GM04503 (cell line): ENCODE data around the gene GNAQ.

ENCODE experiments used
- DNase-seq: peaks from one replicate; pipeline ENCODE4 v3.0.0-alpha.2; 2012; ENCODE audit warnings: low read depth

Gene GNAQ

DNA sequence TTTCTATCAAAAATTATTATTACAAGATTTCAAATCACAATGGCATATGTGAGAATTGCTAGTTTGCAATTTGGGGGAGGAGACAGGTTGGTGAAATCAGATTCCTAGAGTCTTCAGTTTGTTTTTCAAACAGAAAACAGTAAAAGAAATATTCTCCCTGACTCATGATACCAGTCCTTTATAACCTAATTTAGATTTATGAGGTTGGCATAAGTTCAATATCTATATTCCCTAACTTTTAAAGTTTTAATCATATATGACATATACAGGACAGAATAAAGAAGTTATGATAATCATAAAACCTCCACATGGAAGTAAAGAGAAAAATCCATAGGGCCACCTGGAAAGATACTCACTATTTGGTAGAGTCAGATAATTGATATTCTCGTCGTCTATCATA, 216.4 kb downstream of the GNAQ start:
- DNase-seq: no peak

DNA sequence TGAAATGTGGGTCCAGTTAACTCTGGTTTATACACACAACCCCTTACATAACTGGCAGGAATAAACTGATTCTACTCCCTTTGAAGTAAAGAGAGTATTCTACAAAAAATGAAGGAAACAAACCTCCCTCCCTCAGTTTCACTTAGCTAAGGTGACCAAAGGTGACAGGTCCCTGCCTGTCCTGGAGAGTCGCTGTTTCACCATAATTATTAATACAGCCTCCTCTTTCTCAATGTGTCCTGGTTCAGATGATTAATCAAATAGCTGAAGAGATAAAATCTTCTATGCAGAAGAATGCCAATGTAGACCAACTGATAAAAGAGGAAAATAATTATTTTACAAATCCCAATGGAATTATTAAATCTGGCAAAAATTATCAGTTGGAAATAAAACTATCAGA, 219.8 kb downstream of the GNAQ start:
- no peak for DNase-seq

DNA sequence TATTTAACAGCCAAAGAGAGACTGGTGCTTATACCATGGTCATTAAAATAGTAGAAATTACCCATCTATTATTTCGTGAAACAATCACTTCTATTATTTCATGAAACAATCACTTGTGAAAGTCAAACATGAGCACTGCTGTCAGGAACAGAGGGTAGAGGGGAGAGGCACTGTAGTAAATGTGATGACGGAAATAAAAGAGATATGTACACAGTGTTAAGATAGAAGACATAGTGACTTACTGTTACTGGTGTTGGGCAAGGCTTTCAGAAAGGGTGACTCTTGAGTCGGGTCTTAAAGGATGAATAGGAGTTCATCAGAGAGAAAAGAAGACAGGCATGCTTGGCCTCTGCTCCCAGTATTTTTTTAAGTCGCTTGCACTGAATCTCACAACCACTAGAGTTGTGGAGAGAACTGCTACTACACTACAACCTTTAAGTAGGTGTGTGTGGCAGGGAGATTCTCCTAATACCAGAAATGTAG, 220.9 kb downstream of the GNAQ start:
- no peak for DNase-seq

DNA sequence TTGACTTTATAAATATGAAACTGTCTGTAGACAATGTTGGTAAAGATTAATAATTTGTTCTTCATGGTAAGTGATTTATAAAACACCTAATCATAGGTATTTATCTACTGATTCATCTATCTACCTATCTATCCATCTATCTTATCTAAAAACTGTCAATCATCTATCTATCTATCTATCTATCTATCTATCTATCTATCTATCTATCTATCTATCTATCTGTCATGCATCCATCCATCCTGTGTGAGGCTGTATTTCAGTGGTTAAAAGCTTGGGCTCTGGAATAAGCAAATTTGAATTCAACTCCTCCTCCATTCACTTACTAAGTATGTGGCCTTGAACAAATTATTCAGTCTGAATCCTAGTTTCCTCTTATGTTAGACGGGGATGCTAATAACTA, 221.6 kb downstream of the GNAQ start:
- no peak for DNase-seq

DNA sequence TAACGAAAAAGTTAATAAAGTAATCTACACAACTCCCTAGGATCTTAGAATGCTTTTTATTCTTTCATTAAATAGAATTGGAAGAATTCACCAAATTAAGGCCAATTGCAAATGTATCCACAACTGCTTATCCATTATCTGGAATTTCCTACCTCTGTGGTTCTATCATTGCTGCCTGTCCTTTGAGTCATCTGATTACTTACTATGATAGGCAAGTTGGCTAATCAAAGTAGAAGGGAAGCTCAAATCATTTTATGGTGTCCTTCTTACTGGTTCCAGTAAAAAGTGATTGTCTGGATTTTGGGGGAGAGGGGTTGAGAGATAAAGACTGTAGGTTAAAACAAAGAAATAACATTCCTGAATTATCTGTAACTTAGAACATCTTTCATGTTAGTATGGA, 222.1 kb downstream of the GNAQ start:
- no peak for DNase-seq

DNA sequence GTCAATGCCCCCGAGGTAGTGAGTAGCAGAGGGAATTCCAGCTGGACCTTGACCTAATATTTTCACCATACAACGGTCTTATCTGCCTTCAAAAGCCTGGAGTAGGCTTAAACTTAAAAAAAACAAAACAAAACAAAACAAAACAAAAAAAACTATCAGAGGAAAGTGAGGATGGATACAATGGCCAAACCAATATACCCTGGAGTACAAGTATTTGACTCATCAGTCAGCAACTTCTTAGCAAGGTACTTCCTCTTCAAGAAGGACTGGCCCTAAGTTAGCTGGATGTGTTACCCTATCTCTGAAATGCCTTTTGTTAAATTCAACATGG, 222.9 kb downstream of the GNAQ start:
- DNase-seq: no peak

DNA sequence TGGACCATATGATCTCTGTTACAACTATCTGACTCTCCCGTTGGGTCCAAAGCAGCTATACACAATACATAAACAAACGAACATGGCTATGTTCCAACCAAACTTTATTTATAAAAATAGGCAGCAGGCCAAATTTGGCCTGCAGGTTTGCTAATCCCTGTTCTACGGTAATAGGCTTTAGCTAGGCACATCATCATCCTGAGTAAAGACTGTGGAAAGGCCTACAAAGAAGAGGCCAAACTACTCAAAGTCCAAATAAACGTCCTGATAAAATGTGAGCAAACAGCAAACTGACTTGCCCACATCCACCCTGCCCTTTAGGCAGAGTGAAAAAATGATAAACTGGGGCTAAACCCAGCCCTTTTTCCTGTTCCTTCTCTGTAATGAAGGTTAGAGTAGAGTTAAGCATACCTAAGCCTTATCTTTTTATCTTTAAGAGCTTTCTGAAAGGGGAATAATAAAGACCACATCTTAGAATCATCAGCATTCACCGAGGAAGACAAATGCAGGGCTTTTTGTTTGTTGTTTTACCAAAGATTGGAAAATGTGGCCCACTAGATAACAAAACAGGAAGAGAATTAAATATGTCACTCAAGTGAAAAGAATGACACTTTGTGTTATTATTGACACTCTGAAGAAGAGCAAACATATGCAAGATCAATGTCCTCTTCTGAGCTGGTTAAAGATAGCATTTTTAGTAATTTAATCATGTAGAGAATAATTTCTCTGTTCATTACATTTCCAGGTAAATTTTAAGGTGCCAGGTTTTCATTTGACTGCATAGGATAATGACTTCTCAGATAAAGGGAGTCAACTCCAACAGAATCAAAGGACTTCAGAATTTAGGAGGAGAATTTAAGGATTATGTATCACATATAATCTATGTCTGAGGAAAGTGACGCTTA, 223.5 kb downstream of the GNAQ start:
- DNase-seq: no peak

DNA sequence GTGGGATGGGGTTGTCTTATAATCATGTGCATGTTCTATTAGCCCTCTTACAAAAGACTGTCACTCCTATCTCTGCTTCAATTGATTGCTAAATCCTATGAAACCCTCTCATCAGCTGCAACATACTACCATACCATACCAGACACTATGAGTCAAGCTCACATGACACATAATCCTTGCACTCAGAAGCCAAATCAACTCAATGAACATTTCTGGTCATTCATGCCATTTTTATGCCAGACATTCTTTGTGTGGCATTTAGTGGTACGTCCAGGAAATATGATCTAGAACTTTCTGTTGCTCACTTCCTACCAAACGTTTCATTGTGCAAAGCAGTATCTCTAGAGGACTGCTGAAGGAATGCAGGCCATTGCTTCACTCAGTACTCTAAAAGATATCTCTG, 224.3 kb downstream of the GNAQ start:
- peak; percentile 88 for DNase-seq

DNA sequence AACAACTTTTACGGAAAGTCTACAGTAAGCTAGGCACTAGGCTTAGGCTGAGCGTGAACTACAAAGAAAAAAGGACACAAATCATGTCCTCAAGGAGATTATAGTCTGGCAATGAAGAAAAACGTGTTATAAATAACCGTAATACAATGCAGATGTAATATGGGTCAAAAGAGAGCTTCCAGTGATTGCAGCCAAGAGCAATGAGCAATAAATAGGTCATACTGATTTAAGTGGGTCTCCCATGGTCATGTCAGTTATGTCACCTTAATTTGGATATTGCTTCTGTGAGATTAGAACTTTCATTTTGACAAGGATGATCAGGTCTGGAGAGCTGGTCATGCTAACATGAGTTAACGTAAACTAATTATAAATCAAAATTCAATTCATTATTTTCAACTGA, 224.9 kb downstream of the GNAQ start:
- DNase-seq: no peak

DNA sequence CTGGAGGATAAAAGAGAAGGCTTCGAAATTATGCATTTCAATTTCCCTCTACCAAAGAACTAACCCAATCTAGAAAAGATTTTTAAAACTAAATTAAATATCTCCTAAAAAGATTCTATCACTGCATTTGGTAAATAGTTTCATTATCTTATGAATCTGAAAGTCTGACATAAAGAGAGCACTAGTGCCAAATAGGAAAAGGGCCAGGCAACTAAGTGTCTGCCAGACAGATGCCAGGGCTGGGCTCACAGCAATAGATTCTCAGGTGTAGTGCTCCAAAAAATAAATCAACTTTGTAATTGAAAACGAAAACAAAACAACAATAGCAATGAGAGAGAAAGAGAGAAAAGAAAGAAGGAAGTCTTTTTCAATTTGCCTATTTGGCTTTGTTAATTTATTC, 225.8 kb downstream of the GNAQ start:
- DNase-seq: no peak

DNA sequence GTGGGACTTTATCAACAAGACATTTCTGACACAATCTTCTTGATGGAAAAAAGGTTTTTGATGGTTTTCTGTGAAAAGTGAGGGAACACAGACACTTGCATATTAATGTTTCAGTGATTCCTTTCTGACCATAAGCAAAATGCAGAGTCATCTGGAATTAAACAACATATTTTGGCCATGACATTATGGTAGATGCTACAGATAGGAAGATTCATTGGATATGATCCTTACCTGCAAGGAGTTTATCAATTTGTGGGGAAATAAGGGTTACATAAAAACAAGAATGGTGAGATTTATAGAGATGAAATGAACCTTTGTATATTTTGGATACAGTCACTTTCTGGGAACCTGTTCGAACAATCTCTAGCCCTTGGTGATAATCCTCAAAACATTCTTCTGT, 228.2 kb downstream of the GNAQ start:
- no peak for DNase-seq

DNA sequence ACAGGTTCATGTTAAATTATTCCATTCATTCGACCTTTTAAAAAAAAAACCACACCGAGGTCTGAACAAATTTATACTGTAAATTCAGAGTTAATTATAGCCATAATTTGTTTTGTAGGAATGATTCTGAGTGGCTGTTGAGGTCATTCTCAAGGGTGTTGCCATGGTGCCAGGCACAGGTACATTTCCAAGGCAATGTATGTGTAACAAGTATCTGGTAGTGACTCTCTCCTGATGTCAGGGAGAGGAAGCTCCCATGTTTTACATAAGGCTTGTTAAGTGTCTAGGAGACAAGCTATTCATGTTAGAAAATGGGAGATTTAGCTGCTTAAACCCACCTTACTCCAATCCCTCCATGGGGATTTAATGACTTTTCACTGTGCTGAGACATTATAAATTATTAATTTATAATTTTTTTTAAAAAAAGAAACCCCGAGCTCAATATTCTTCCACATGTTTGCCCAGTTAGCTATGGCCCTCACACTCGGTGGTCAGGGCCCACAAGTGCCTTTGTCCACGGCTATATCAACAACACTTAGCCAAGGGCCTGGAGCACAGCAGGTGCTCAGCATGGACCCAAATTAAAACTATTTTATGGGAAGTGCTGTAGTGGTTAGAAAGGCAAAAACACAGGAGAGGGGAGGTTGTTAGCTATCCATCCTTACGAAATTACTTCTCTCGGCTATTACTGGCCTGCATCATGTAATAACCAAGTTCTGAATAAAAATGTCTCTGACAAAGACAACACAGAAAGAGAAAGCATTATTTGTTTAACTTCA, 228.9 kb downstream of the GNAQ start:
- no peak for DNase-seq

DNA sequence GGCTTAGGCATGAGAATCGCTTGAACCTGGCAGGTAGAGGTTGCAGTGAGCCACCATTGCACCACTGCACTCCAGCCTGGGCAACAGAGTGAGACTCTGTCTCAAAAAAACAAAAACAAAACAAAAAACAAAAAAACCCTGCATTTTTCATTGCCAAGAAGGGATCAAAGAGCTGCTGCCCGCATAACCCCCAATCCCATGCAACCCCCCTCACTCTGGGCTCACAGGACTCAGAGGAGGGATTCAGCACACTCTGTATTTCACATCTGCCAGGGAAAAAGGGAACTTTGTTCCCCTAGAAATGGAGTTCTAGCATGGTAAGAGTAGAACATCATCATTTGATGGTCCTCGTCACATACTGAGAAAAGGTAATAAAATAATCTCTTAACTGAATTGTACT, 229.5 kb downstream of the GNAQ start:
- DNase-seq: no peak

DNA sequence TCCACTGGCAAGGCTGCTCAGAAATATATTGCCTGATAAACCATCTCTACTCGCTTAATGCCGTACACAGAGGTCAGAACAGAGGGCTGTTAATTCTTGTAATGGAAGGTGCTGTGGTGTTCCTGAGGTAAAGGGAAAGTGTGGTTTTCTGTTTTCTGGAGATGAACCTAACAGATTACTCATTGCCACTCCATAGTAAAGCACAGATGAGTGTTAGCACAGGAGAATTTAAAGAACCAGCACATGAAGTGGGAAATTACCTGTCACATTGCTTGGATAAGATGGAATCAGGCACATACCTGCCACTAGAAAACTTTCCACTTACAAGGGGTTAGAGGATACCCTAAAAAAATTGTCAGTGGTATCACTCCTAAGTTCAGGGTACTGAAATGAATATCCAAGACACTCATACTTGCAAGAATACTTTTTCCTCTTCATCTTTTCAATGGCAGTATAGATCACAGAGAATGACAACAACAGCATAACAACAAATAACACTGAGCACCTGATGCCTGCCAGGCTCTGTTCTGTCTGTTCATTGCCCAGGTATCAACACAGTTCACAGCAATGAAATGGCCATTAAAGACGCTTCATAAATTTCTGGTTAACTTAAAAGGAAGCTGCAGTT, 230.6 kb downstream of the GNAQ start:
- DNase-seq: no peak

DNA sequence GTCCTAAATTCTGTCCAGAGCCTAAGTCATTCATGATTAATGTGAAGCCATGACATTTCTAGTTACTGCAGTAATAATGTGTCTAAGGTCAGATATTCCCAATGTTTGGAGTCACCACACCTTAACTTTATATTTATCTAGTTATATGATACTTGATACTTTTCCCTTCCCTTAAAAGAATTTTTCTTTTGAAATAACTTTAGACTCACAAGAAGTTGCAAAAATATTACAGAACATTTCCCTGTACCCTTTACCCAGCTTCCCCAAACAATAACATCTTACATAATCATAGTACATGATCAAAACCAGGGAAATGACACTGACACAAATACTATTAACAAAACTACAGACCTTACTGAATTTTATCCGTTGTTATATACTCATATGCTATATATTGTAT, 233.5 kb downstream of the GNAQ start:
- DNase-seq: no peak

DNA sequence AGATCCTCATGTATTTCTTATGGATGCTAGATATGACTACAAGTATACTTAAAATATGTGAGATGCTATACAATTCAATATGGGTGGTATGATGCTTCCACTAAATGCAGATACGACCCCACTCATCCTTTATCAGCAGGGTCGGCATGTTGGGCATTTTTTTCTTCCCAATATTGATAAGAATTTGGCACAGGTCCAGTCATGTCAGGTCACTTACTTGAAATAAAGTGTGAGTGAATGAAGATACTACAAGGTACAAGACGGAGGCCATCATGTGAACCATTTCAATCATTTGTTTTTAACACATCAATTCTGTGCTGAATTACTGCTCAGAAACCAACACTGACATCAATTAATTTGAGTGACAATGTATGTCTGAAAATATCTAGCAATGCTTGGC, 236.6 kb downstream of the GNAQ start:
- DNase-seq: no peak

DNA sequence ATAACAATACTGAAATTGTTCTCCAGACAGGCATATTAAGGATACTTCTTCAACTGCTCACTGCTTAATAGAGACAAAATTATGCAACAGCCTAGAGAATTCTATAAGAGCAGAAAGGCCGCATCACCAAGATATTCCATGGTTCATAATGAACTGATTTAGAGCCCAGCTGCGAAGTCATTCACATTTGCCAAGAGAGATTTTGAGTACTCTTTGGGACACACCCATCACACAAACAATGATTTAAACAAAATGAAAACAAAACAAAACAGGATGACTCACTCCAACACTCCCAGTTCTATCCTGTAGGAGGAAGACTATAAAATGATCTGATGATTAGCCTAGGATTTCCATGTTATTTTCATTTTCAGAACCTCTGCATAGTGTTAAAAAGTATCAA, 237.8 kb downstream of the GNAQ start:
- peak; percentile 61 for DNase-seq

DNA sequence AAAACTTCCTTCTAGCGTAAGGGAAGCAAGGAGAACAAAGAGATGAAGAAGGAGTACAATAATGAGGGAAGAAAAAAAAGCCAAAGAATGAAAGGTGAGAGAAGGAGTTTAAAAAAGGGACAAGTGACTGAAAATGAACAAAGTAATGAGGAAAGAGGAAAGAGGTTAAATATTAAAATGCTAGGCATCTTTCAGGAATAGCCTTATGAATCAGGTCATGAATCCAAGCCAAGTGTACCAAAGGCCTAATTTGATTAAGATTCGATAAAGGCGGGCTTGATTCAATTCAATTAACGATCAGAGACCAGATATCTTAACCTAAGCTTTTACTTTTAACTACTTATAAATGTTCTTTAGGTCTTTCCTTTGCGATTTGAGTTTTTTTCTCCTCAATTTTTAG, 241.7 kb downstream of the GNAQ start:
- no peak for DNase-seq

DNA sequence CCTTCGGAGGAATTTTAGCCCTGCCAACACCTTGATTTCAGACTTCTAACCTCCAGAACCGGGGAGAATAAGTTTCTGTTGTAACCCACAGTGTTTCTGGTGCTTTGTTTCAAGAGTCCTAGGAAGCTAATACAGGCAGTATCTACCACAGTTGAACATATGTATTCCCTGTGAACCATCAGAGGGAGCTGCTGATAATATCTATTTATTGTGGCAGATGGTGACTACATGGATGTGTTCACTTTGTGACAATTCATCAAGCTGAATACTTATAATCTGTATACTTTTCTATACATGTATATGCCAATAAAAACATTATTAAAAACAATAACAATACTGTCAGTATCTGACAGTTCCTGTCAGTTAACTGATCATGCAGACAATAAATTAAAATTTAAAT, 246.3 kb downstream of the GNAQ start:
- no peak for DNase-seq

DNA sequence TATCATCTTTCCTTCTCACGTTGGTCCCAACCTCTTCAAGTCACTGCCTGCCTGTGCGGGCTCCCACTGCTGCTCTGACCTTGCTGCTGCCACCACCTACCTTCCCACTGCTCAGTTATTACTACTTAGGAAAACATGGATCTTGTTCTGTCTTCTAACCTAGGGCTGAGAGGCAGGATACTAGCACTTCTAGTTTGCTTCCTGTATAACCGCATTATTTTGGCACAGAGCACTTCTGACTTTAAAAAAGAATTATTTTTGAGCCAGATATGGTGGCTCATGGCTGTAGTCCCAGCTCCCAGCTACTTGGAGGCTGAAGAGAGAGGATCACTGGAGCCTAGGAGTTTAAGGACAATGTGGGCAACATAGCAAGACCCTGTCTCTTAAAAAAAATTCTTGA, 248.1 kb downstream of the GNAQ start:
- no peak for DNase-seq

DNA sequence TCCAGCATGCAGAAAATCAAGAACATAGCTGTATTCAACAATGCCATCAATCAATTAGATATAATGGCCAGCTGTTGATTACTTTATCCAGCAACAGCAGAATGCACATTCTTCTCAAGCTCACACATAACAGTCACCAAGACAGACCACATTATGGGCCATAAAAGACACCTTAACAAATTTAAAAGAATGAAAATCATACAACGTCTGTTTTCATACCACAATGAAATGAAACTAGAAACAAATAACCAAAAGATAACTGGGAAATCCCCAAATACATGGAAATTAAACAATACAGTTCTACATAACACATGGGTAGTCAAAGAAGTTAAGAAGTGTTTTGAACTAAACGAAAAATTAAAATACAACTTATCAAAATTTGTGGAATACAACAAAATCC, 252.6 kb downstream of the GNAQ start:
- DNase-seq: no peak

DNA sequence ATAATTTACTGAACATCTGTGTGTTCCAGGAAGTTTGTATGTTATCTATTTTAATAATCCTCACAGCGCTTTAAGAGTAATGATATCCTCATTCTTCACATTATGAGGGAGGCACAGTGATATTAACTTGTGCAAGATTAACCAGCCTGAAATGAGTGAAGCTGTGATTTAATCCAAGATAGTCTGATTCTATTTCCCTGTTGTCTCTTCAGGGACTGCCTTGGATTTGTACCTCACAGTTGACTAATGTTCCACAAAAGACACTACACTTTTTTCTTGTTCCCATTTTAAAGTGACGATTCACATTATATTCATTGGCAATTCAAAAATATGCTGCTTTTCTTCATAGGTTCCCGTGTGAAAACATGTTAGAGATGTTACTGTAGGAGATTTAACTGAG, 258.2 kb downstream of the GNAQ start:
- DNase-seq: no peak

DNA sequence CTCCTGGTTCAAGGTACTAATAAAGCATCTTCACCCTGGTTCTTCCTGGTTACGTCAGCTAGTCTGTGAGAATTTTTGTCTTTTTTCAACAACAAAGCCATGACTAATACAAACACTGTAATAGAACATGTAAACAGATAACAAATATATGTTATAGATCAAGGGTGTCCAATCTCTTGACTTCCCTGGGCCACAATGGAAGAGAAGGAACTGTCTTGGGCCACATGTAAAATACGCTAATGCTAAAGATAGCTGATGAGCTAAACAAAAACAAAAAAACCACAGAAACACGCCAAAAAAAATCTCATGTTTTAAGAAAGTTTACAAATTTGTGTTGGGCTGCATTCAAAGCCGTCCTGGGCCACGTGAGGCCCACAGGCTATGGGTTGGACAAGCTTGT, 259.0 kb downstream of the GNAQ start:
- no peak for DNase-seq
